Stimulated activated naive CD8-positive, alpha-beta T cell treated with anti-CD3 and anti-CD28 coated beads, Interleukin-15, Interleukin-2, amounts not matched to agents 100 ng/mL and 50 ng/mL, for 24 hours (primary cell): ENCODE results near the gene SPECC1.
"Not testable (repeated sequence)": the region's sequence is repeated elsewhere in the genome, so short reads cannot be mapped to it uniquely, and the experiment has no call there.

Source experiments
- H3K27ac Mint-ChIP-seq: one replicate; pipeline ENCODE4 v1.8.0; 2021; ENCODE audit warnings: mild to moderate bottlenecking, mixed read lengths
- H3K27me3 Mint-ChIP-seq: one replicate; pipeline ENCODE4 v1.8.0; 2021; ENCODE audit warnings: mixed read lengths
- H3K36me3 Mint-ChIP-seq: one replicate; pipeline ENCODE4 v1.8.0; 2021; ENCODE audit warnings: low read depth, mixed read lengths
- H3K4me1 Mint-ChIP-seq: one replicate; pipeline ENCODE4 v1.8.0; 2021; ENCODE audit warnings: low read depth, mixed read lengths
- H3K4me3 Mint-ChIP-seq: one replicate; pipeline ENCODE4 v1.8.0; 2021; ENCODE audit warnings: mild to moderate bottlenecking, mixed read lengths
- H3K9me3 Mint-ChIP-seq: one replicate; pipeline ENCODE4 v1.8.0; 2021; ENCODE audit warnings: mixed read lengths

Gene SPECC1

DNA sequence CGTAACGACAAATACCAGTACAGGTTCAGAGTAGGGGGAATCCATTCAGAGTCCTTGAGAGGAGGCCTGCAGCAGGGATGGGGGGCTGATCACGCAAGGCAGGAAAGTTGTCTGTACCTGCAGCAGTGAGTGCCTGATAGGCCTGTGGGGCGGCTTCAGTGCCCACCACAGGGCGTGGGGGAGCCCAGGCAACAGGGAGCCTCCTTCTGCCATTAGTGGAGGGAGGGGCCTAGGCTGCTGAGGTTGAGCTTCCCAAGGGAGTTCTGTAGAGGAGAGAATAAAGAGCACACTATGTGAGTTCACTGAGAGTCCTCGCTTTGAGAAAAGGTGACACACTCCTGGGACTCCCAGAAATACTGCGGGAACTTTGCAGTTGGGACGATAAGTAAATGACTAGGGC is 134.6 kb downstream of the SPECC1 start:
- peaks cover 4% of the 10 kb centered on the region for H3K27me3 Mint-ChIP-seq
- no peak overlapping the region for H3K4me3 Mint-ChIP-seq
- H3K4me1 Mint-ChIP-seq, result no peaks in the 10 kb centered on the region
- no peaks in the 10 kb centered on the region for H3K9me3 Mint-ChIP-seq
- H3K27ac Mint-ChIP-seq, result no peak overlapping the region
- no peaks in the 10 kb centered on the region for H3K36me3 Mint-ChIP-seq

DNA sequence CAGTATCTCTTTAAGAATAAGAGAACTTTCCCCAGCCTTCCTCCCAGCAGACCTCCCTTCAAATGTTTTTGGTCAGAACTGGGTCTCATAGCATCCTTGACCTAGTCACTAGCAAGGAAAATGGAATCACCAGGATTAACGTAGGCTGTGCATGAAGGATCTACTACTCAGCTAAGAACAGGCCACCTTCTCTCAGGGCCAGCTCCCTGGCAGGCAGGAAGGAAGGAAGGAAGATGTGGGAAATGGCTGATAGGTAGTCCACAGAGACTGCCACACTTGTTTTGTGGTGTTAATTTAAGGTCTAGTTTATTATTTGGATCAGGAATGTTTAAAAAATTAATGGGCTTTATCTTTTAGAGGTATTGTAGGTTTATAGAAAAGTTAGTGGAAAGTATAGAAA is 136.4 kb downstream of the SPECC1 start:
- peaks cover 4% of the 10 kb centered on the region for H3K27me3 Mint-ChIP-seq
- H3K36me3 Mint-ChIP-seq, result no peaks in the 10 kb centered on the region
- no peaks in the 10 kb centered on the region for H3K9me3 Mint-ChIP-seq
- H3K4me1 Mint-ChIP-seq, result no peaks in the 10 kb centered on the region
- no peak overlapping the region for H3K27ac Mint-ChIP-seq
- H3K4me3 Mint-ChIP-seq, result no peak overlapping the region

DNA sequence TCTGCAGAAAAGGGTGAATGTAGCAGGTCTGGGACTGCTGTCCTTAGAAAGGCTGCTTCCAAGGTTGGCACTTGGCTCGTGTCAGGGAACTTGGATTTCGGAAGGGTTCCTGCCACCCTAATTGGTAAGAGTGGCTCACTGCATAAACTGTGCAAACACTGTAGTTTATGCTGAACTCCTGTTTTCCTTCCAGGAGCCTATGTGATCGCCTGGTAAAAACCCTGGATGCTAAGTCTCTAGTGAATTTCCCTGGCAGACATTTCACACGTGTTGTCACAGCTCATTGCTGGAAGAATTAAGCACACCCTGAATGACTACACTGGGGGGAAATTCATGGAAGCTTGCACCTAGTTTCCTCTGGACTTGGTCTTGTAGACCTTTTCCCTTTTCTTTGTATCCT is 140.1 kb downstream of the SPECC1 start:
- H3K36me3 Mint-ChIP-seq, result no peaks in the 10 kb centered on the region
- H3K9me3 Mint-ChIP-seq, result no peaks in the 10 kb centered on the region
- no peak overlapping the region for H3K4me3 Mint-ChIP-seq
- no peaks in the 10 kb centered on the region for H3K27me3 Mint-ChIP-seq
- no peak overlapping the region for H3K27ac Mint-ChIP-seq
- no peaks in the 10 kb centered on the region for H3K4me1 Mint-ChIP-seq

DNA sequence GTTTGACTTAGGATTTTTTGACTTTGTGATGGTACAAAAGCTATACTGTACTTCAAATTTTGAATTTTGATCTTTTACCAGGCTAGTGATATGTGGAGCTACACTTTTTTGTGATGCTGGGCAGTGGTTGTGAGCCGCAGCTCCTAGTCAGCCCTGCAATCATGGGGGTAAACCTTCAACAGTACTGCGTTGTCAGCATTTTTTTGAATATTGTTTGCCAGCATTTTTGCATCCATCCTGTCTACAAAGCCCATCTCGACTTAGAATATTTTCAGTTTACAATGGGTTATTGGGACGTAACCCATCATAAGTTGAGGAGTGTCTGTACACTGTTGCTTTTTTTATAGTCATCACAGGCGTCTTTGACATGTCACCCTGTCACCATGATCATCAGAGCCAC is 142.0 kb downstream of the SPECC1 start:
- Mint-ChIP-seq H3K4me1 (no peaks in the 10 kb centered on the region), H3K4me3 (no peak overlapping the region), H3K36me3 (no peaks in the 10 kb centered on the region), H3K27ac (no peak overlapping the region), H3K9me3 (no peaks in the 10 kb centered on the region), H3K27me3 (no peaks in the 10 kb centered on the region)

DNA sequence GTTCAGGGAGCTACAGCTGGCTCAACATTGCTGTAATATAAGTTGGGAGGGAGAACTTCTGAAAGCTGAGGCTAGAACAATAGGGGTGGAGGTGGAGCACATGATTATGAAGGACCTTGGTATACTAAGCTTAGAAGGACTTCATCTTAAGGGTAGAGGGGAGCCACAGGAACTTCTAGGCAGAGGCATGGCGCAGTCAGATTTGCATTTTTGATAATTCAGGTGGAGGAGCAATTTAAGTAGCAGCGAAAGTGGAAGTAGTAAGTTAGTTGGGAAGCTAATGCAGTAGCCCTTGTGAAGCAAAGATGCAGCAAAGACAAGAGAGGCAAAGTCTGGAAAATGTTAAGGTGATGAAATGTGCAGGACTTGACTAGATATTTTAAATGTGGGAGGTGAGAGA is 144.1 kb downstream of the SPECC1 start:
- peaks cover 13% of the 10 kb centered on the region for H3K27me3 Mint-ChIP-seq
- no peak overlapping the region for H3K27ac Mint-ChIP-seq
- H3K4me3 Mint-ChIP-seq, result no peak overlapping the region
- H3K9me3 Mint-ChIP-seq, result no peaks in the 10 kb centered on the region
- peaks cover 5% of the 10 kb centered on the region for H3K4me1 Mint-ChIP-seq
- H3K36me3 Mint-ChIP-seq, result no peaks in the 10 kb centered on the region

DNA sequence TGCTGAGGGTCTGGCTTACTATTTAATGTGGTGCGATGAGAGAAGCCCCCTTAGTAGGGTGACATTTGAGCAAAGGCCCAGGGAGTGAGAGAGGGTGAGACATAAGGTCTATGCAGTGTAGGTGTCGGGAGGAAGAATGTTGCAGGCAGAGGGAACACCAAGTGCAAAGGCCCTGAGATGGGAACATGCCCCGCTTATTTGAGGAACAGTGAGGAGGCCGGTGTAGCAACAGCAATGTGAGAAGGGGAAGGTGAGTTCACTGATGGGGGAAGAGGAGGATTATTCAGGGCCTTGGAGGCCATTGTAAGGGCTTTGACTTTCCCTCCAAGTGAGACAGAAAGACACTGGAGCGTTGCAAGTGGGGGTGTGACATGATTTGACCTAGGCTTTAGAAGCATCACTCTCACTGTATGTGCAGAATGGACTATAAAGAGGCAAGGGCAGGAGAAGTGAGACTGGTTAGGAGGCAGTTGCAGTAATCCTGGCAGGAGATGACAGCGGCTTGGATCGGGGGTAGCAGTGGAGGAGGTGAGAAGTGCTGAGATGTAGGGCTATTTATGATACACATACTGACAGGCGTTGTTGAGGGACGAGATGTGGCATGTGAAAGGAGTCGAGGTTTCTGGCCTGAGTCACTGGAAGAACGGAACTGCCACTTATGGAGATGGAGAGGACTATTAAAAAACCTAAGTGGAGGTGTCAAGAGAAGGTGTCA is 145.3 kb downstream of the SPECC1 start:
- Mint-ChIP-seq H3K4me3 (no peak overlapping the region), H3K27ac (no peak overlapping the region), H3K36me3 (no peaks in the 10 kb centered on the region), H3K9me3 (no peaks in the 10 kb centered on the region), H3K27me3 (peaks cover 13% of the 10 kb centered on the region), H3K4me1 (peaks cover 5% of the 10 kb centered on the region)

DNA sequence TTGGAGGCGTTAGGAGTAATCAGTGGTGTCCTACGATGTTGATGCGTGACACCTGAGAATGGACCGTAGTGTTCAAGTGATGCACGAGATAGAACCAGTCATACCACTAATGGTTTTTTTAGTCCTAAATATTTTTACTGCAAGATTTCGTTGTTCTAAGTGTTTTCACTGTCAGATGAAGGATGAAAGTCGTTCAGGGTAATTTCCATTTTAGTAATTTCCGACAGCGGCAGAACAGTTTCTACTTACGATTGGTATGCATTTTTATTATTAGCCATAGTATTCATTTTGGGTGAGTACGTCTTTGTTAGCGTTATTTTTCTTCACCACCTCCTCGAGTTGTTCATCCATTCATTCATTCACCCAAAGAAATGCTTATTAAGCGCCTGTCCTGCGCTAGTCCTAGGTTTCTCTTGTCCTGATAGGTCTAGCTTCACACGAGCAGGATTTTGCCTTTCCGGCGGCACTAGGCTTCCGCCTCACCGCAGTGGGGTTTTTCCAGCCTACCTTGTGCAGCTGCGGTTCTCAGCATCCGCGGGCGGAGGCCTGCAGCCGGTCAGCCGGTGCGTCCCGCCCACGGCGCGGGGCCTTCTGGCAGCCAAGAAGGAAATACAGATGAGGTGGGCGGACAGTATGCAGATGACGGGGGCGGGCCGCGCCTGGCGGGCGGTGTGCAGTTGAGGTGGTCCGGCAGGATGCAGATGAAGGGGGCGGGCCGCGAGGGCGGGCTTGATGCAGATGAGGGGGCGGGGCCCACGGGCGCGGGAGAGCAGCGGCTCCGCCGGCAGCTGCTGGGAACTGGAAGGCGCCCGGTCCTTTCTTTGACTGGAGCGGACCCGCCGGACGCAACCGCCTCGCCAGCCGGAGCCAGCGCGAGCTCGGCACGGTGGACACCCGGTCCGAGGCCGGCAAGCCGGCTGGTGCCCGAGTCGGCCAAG is 146.4 kb downstream of the SPECC1 start:
- Mint-ChIP-seq H3K9me3 (no peaks in the 10 kb centered on the region), H3K4me3 (no peak overlapping the region), H3K27ac (no peak overlapping the region), H3K36me3 (no peaks in the 10 kb centered on the region), H3K27me3 (peaks cover 13% of the 10 kb centered on the region), H3K4me1 (peaks cover 5% of the 10 kb centered on the region)

DNA sequence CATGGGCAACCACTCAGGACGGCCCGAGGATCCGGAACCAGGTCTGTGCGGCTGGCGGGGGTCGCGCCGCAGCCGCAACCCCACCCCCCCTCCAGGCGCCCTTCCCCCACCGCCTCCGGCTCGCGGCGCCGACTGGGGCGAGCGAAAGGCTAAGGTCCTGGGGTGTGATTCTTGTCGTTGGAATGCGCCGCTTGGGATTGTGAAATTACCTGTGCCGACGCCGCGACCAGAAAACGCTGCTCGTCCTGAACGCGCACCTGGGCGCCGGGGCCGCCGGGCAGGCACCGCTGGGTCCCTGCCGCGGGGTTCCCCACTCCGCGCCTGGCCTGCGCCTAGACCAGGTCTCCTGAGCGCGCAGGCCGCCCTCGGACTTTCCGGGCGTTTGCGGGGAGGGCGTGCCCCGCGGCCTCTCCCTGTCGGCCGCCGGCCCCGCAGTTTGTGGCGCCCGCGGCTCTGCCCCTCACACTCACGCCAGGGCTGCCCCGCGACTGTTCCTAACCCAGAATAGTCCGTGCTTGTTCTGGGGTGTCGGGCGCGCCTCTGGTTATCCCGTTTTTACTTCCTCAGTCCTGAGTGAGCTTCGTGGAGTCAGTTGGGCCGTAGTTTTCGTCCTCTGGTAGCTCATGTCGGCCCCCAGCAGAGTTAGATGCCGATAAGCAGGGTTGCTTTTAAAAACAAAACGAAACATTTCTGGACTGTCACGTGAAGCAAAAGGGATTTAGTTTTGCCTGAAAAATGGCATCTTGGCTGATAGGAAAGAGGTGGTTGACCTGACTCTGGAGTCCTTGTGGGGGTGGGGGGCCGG is 147.2 kb downstream of the SPECC1 start:
- Mint-ChIP-seq H3K4me3 (peak overlapping the region; percentile 80), H3K9me3 (no peaks in the 10 kb centered on the region), H3K4me1 (peaks cover 5% of the 10 kb centered on the region), H3K27me3 (peaks cover 13% of the 10 kb centered on the region), H3K27ac (peak overlapping the region; percentile 57), H3K36me3 (no peaks in the 10 kb centered on the region)

DNA sequence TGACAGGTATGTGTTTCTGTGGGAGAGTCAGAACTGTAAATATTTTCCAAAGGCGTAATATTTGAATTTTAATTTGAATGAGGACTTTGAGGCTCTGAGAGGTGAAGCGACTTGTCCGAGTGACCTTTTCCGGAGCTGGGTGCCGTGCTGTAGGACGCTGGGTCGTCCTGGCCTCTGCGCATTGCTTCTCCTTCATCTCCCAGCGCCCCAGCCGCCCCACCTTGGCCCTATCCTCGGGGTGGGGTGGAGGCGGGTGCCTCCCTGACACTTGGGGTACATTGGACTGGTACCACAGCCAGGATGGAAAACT is 147.8 kb downstream of the SPECC1 start:
- Mint-ChIP-seq H3K27ac (no peak overlapping the region), H3K4me3 (peak overlapping the region; percentile 80), H3K4me1 (peaks cover 5% of the 10 kb centered on the region), H3K27me3 (peaks cover 13% of the 10 kb centered on the region), H3K9me3 (no peaks in the 10 kb centered on the region), H3K36me3 (no peaks in the 10 kb centered on the region)

DNA sequence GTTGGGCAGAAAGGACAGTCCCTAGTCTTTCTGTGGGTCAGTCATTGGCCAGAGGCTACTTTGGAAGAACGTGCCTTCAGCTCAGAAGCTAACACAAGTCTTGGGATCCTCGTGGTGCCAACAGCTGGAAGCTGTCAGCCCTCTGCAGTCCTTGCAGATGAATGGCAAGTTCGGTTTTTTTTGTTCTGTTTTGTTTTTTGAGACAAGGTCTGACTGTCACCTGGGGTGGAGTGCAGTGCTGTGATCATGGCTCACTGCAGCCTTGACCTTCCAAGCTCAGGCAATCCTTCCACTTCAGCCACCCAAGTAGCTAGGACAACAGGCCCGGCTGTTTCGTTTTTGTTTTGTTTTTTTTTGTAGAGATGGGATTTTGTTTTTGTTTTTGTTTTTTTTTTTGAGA is 149.4 kb downstream of the SPECC1 start:
- H3K4me3 Mint-ChIP-seq, result no peak overlapping the region
- peaks cover 5% of the 10 kb centered on the region for H3K4me1 Mint-ChIP-seq
- peaks cover 13% of the 10 kb centered on the region for H3K27me3 Mint-ChIP-seq
- H3K27ac Mint-ChIP-seq, result no peak overlapping the region
- H3K36me3 Mint-ChIP-seq, result no peaks in the 10 kb centered on the region
- H3K9me3 Mint-ChIP-seq, result no peaks in the 10 kb centered on the region

DNA sequence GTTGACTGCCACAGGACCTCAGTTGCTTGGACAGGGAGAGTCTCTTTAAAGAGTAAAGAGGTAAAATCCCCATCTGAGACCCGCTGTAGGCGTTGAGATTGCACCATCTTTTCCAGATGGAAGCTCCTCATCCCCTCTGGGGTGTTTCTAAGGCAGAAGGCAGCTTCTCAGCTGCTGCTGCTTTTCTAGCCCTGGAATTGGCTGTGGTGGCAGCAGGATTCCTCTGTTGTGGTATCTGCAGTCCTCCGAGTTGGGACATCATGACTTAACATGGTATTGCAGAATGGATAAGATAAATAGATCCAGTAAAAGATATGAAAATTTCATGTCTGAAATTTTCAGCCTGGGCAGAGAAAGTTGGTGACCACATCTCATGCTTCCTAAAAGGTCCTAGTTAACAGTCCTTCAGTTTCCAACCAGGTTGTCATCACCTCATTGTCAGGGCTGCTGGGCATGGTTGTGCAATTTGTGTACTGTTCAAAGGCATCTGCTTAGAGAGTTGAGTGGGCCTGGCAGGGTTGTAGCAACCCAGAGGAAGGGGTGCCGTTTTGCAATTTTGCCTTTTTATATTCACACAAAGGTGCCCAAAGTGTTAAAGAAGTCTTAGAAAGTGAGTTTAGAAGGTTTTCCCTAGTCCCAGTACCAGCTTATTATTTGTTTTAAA is 150.4 kb downstream of the SPECC1 start:
- peaks cover 13% of the 10 kb centered on the region for H3K27me3 Mint-ChIP-seq
- no peaks in the 10 kb centered on the region for H3K9me3 Mint-ChIP-seq
- no peaks in the 10 kb centered on the region for H3K36me3 Mint-ChIP-seq
- no peak overlapping the region for H3K27ac Mint-ChIP-seq
- peaks cover 5% of the 10 kb centered on the region for H3K4me1 Mint-ChIP-seq
- no peak overlapping the region for H3K4me3 Mint-ChIP-seq

DNA sequence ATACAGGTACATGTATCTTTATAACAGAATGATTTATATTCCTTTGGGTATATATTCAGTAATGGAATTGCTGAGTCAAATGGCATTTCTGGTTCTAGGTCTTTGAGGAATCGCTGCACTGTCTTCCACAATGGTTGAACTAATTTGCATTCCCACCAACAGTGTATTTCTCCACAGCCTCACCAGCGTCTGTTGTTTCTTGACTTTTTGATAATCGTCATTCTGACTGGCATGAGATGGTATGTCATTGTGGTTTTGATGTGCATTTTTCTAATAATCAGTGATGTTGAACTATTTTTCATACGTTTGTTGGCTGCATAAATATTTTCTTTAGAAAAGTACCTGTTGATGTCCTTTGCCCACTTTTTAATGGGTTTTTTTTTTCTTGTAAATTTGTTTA is 156.4 kb downstream of the SPECC1 start:
- H3K36me3 Mint-ChIP-seq, H3K4me1 Mint-ChIP-seq, H3K4me3 Mint-ChIP-seq, H3K9me3 Mint-ChIP-seq, H3K27ac Mint-ChIP-seq, H3K27me3 Mint-ChIP-seq: not testable (repeated sequence)

DNA sequence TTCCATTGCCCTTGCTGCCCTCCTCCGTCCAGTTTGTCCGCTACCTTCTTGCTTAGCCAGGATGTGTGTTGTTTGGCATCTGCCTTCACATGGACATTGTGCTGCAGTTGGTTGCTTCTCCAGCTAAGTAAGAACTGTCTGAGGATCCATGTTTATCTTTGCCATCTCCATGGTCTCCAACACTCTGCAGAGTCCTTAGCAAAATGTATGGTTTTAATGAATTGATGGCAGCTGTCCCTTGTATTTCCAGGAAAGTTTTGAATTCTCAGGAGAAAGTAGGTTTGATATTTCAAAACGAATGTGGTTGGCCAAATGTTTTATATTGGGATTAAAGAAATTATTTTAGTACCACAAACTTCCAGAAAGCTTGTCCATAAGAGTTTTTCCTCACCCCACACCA is 160.9 kb downstream of the SPECC1 start:
- Mint-ChIP-seq H3K27me3 (no peaks in the 10 kb centered on the region), H3K4me1 (no peaks in the 10 kb centered on the region), H3K27ac (no peak overlapping the region), H3K4me3 (no peak overlapping the region), H3K9me3 (no peaks in the 10 kb centered on the region), H3K36me3 (no peaks in the 10 kb centered on the region)

DNA sequence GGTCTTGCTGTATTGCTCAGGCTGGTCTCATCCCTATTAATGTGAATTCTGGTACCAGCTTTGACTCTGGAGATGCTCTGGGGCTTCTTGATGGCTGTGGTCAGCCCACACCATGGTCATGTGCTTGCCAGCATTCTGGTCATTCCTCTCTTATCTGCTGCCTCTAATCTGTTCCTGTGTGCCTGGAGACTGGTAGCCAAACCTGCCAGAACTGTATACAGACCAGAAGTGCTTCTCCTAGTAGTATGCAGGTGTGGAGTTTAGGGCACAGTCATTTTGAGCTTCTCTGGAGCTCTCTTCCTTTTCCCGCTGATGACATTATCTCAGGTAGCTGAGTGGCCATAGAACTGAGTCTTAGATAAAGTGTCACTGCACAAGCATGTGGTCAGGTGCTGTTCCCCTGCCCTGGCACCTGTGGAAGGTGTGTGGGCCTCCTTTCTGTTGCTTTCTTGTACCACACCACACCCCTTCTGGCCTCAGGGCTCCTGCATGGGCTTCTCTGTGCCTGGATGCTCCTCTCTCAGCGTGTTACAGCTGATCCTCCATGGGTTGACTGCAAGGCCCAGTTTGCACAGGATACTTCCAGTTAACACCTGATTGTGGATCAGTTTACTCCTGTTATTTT is 162.7 kb downstream of the SPECC1 start:
- H3K4me1 Mint-ChIP-seq, result no peaks in the 10 kb centered on the region
- no peaks in the 10 kb centered on the region for H3K9me3 Mint-ChIP-seq
- no peaks in the 10 kb centered on the region for H3K36me3 Mint-ChIP-seq
- H3K27me3 Mint-ChIP-seq, result no peaks in the 10 kb centered on the region
- H3K4me3 Mint-ChIP-seq, result no peak overlapping the region
- no peak overlapping the region for H3K27ac Mint-ChIP-seq
